HCT116 (cell line): Measurements from ENCODE around the gene BMP2K. TPM values are rescaled to one million over a fixed set of nuclear protein-coding genes. Genes with fewer than 3 reads are reported as not detected.

Experiments used
- ATAC-seq: fragments of 200-7000 bp; cut with Tn5 transposase; 2 replicates; pipeline ENCODE4 v1.9.1; 2020; ENCODE audit warnings: mild to moderate bottlenecking, moderate library complexity
- BruUV-seq: library from RNA; stranded (reverse); fragments of 400-500 nt; replicated peaks from 2 replicates; lab custom pipeline; 2021; lab: Mats Ljungman, UMichigan
- CTCF ChIA-PET: fragments of 300-600 bp; sonication (Branson Sonifier 250); formaldehyde crosslinking; loops from one replicate; lab custom pipeline; 2021; ENCODE audit warnings: antibody characterized with exemption; lab: Charles Lee
- POLR2A ChIA-PET: fragments of 300-600, 350-600 bp; sonication (Branson Sonifier 250); formaldehyde crosslinking; loops from one replicate; lab custom pipeline; 2021; ENCODE audit warnings: antibody characterized with exemption; lab: Charles Lee
- RAD21 ChIA-PET, 2 experiments: fragments of 300-600 bp; sonication (Branson Sonifier 250); formaldehyde crosslinking; loops; one replicate each; lab custom pipeline; 2023; ENCODE audit warnings: low total read pairs in 2 of 2; ENCODE audit not compliant: uncharacterized antibody in 2 of 2, unreplicated experiment in 2 of 2, low non-redundant PET in 1 of 2; lab: Charles Lee
- DNase-seq: peaks from one replicate; pipeline ENCODE4 v3.0.0-alpha.2; 2010; ENCODE audit warnings: low read depth, low spot score
- H2AFZ ChIP-seq: fragments of 200-600 bp; shearing (Covaris generic), sonication (generic); 2 replicates; pipeline ENCODE4 v1.6.1; 2017; ENCODE audit warnings: low read depth, mixed run types, mixed read lengths, antibody characterized with exemption, low read length; ENCODE audit not compliant: poor library complexity, severe bottlenecking
- H3K27ac ChIP-seq: 2 replicates; pipeline ENCODE4 v1.5.1; 2012; ENCODE audit warnings: low read depth, low read length
- H3K27me3 ChIP-seq: fragments of 200-600 bp; sonication (generic); 2 replicates; pipeline ENCODE4 v1.6.1; 2016; ENCODE audit warnings: mixed run types, low read length, mixed read lengths; ENCODE audit not compliant: insufficient read depth
- H3K36me3 ChIP-seq, 2 experiments: fragments of 200-500 bp in 1 of 2; fragments of 200-600 bp in 1 of 2; sonication (Bioruptor generic) in 1 of 2; sonication (generic) in 1 of 2; 2 replicates each; pipeline versions ENCODE4 v1.5.1 to v1.6.1; 2014 to 2016; ENCODE audit warnings: low read length in 2 of 2, inconsistent platforms in 1 of 2, mixed read lengths in 1 of 2, mixed run types in 1 of 2; ENCODE audit not compliant: insufficient read depth in 2 of 2, control insufficient read depth in 1 of 2
- H3K4me1 ChIP-seq, 2 experiments: fragments of 200-600 bp in 1 of 2; sonication (generic) in 1 of 2; 2 replicates each; pipeline versions ENCODE4 v1.5.1 to v1.6.1; 2012 to 2017; ENCODE audit warnings: low read length in 2 of 2, inconsistent platforms in 1 of 2, mild to moderate bottlenecking in 1 of 2, mixed read lengths in 1 of 2, mixed run types in 1 of 2, moderate library complexity in 1 of 2; ENCODE audit not compliant: insufficient read depth in 2 of 2, control insufficient read depth in 1 of 2
- H3K4me2 ChIP-seq: fragments of 200-600 bp; sonication (generic); 2 replicates; pipeline ENCODE4 v1.6.1; 2017; ENCODE audit warnings: mixed run types, low read length, mixed read lengths
- H3K4me3 ChIP-seq, 2 experiments: fragments of 200-600 bp in 1 of 2; sonication (generic) in 1 of 2; replicated peaks in 1 of 2; 2 replicates each; pipeline ENCODE4 v1.5.1; 2011 to 2016; ENCODE audit warnings: low read length in 2 of 2, control low read depth in 1 of 2, low read depth in 1 of 2, mild to moderate bottlenecking in 1 of 2, mixed read lengths in 1 of 2, mixed run types in 1 of 2
- H3K79me2 ChIP-seq: fragments of 200-600 bp; sonication (generic); 2 replicates; pipeline ENCODE4 v1.6.1; 2017; ENCODE audit warnings: mild to moderate bottlenecking, mixed run types, low read length, moderate library complexity, mixed read lengths; ENCODE audit not compliant: insufficient read depth
- H3K9ac ChIP-seq: fragments of 200-600 bp; sonication (generic); 2 replicates; pipeline ENCODE4 v1.6.1; 2016; ENCODE audit warnings: low read length, mixed read lengths
- H3K9me2 ChIP-seq: fragments of 200-600 bp; sonication (generic), shearing (Covaris generic); 2 replicates; pipeline ENCODE4 v1.6.1; 2017; ENCODE audit warnings: mixed run types, mild to moderate bottlenecking, moderate library complexity; ENCODE audit not compliant: insufficient read depth
- H3K9me3 ChIP-seq, 2 experiments: fragments of 200-500 bp in 1 of 2; fragments of 200-600 bp in 1 of 2; sonication (Bioruptor generic) in 1 of 2; sonication (generic) in 1 of 2; 2 replicates each; pipeline ENCODE4 v1.6.1; 2014 to 2017; ENCODE audit warnings: low read length in 2 of 2, mixed read lengths in 2 of 2, inconsistent platforms in 1 of 2, low read depth in 1 of 2, mild to moderate bottlenecking in 1 of 2, mixed run types in 1 of 2, moderate library complexity in 1 of 2; ENCODE audit not compliant: control insufficient read depth in 1 of 2, insufficient read depth in 1 of 2
- H4K20me1 ChIP-seq: fragments of 200-600 bp; sonication (generic), shearing (Covaris generic); 2 replicates; pipeline ENCODE4 v1.6.1; 2017; ENCODE audit warnings: mixed run types, mild to moderate bottlenecking, moderate library complexity; ENCODE audit not compliant: insufficient read depth
- CBX3 ChIP-seq: IDR thresholded peaks from 2 replicates; pipeline ENCODE4 v1.6.1; 2012; ENCODE audit warnings: low read depth
- EGR1 ChIP-seq: IDR thresholded peaks from 2 replicates; pipeline ENCODE4 v1.6.1; 2012; ENCODE audit warnings: low read depth
- EZH2phosphoT487 ChIP-seq: fragments of 200-600 bp; IDR thresholded peaks from 2 replicates; pipeline ENCODE4 v1.6.1; 2018; ENCODE audit warnings: antibody characterized with exemption, borderline replicate concordance
- JUND ChIP-seq: IDR thresholded peaks from 2 replicates; pipeline ENCODE4 v1.6.1; 2012
- MAX ChIP-seq: IDR thresholded peaks from 2 replicates; pipeline ENCODE4 v1.6.1; 2012
- POLR2A ChIP-seq: IDR thresholded peaks from 2 replicates; pipeline ENCODE4 v1.7.0; 2011; ENCODE audit warnings: borderline replicate concordance; ENCODE audit not compliant: insufficient read depth, insufficient read length; ENCODE audit errors: extremely low read depth
- POLR2AphosphoS5 ChIP-seq: IDR thresholded peaks from 2 replicates; pipeline ENCODE4 v1.6.1; 2011; ENCODE audit warnings: mild to moderate bottlenecking, low read depth, low read length, moderate library complexity
- REST ChIP-seq: IDR thresholded peaks from 2 replicates; pipeline ENCODE4 v1.6.1; 2012; ENCODE audit warnings: low read depth
- SIN3A ChIP-seq: IDR thresholded peaks from 2 replicates; pipeline ENCODE4 v1.6.1; 2012; ENCODE audit warnings: low read depth
- SP1 ChIP-seq: IDR thresholded peaks from 2 replicates; pipeline ENCODE4 v1.6.1; 2012; ENCODE audit warnings: low read depth
- TCF7L2 ChIP-seq: IDR thresholded peaks from 2 replicates; pipeline ENCODE4 v1.7.0; 2011; ENCODE audit warnings: borderline replicate concordance, inconsistent platforms; ENCODE audit not compliant: insufficient read depth, insufficient read length; ENCODE audit errors: extremely low read depth
- YY1 ChIP-seq: IDR thresholded peaks from 2 replicates; pipeline ENCODE4 v1.6.1; 2011; ENCODE audit warnings: low read length, low read depth, moderate library complexity, mild to moderate bottlenecking; ENCODE audit not compliant: insufficient replicate concordance; ENCODE audit errors: extremely low read depth
- ZBTB33 ChIP-seq: IDR thresholded peaks from 2 replicates; pipeline ENCODE4 v1.6.1; 2011; ENCODE audit warnings: mild to moderate bottlenecking, low read length, moderate library complexity; ENCODE audit not compliant: insufficient replicate concordance; ENCODE audit errors: extremely low read depth
- intact Hi-C: fragments of 100-400 bp; cut with micrococcal nuclease; formaldehyde crosslinking; loops from 2 replicates; pipeline ENCODE4 v1.10.0; 2022
- total RNA-seq: library from RNA; stranded (reverse); gene quantifications from one replicate; pipeline ENCODE4 v1.2.1, GENCODE V29; 2021; ENCODE audit not compliant: unreplicated experiment

BMP2K gene
- total RNA-seq, 1 experiment from 2014 or later, result 27.7 TPM

DNA sequence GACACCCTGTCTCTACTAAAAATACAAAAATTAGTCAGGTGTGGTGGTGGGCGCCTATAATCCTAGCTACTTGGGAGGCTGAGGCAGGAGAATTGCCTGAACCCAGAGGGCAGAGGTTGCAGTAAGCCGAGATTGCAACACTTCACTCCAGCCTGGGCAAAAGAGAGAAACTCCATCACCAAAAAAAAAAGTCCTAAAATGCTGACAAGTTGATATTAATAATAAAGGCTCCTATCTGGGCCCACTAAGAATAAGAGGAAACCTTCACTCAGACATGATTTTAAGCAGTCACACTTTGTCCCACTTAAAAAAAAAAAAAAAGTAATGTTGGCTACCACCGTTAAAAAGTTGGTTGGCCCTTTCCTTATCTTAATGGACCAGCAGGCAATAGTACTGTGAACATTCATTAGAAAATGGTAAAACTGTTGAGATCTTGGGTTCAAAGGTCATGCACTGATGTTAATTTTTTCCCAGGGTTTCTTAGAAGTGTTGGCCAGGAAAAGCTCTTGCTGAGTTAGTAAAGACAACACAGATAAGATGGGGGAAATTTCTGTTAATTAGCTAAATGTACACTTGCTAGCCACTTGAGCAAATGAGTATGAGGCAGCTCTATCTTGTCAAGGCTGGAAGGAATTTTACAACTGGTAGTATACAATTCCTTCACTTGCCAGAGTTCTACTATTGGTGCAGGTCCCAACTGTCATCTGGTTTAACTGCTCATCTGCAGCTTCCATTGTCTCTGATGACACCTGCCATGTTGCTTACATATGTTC is 43.6 kb upstream of the BMP2K start:
- Histone ChIP-seq H3K4me3 (no peak overlapping the region), H3K27me3 (no peaks in the 10 kb centered on the region), H3K36me3 (no peaks in the 10 kb centered on the region), H4K20me1 (no peaks in the 10 kb centered on the region), H3K9ac (no peak overlapping the region), H3K79me2 (no peaks in the 10 kb centered on the region), H3K9me2 (no peaks in the 10 kb centered on the region), H3K4me1 (no peaks in the 10 kb centered on the region), H3K27ac (no peak overlapping the region), H2AFZ (no peak overlapping the region), H3K4me2 (no peak overlapping the region), H3K9me3 (no peaks in the 10 kb centered on the region)
- intact Hi-C loops, result no loop called here
- no peak for ATAC-seq
- ChIA-PET POLR2A (no interaction called here), RAD21 (no interaction called here), CTCF (no interaction called here)
- TF ChIP-seq POLR2A (no peak), SIN3A (no peak), EGR1 (no peak), YY1 (no peak), TCF7L2 (no peak), MAX (no peak), POLR2AphosphoS5 (no peak), JUND (no peak), EZH2phosphoT487 (no peak), REST (no peak), SP1 (no peak), ZBTB33 (no peak), CBX3 (no peak)
- DNase-seq, result no peak
- no TSS peak for BruUV-seq
